Hematopoietic multipotent progenitor cell treated with erythropoietin and hydrocortisone succinate and interleukin-3 and kit ligand, for 8 days (in vitro differentiated cells): ENCODE data around the gene CALCB.
"Not testable (repeated sequence)": the region's sequence is repeated elsewhere in the genome, so short reads cannot be mapped to it uniquely, and the experiment has no call there.

ENCODE experiments used
- DNase-seq: peaks from one replicate; pipeline ENCODE4 v3.0.0-alpha.2; 2015

The CALCB gene

GRCh38 chr11:15073361-15074205 lies at the start of gene CALCB:
Gene CALCB (plus strand): TSS chr11:15073593. CDS start chr11:15074719, 1,126 bp downstream.
- DNase-seq = no peak

GRCh38 chr11:15027011-15027410 lies 46.4 kb upstream of the CALCB start:
- no peak for DNase-seq

DNA sequence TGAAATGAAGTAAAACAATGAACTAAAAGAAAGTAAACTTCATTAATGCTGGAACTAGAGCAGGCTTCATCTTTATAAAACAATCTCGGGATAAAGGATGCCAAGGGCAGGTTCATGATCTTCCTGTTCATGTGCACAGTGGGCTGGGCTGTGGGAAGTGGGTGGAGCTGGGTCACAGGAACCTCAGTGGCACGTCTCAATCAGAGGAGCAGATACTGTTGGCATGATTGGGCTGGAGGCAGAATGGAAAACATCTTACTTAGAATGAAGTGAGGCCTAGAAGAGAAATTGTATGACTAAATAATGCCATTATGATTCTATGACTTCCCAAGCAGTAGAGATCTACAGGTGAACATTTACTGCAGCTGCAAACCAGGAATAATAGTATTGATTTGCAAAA lies 45.4 kb upstream of the CALCB start:
- DNase-seq = no peak

GRCh38 chr11:15028379-15028778 lies 45.0 kb upstream of the CALCB start:
- DNase-seq = no peak

GRCh38 chr11:15031945-15032344 lies 41.4 kb upstream of the CALCB start:
- DNase-seq = not testable (repeated sequence)

GRCh38 chr11:15034687-15035267 lies 38.6 kb upstream of the CALCB start:
- DNase-seq = no peak

GRCh38 chr11:15035283-15035682 lies 38.1 kb upstream of the CALCB start:
- no peak for DNase-seq

DNA sequence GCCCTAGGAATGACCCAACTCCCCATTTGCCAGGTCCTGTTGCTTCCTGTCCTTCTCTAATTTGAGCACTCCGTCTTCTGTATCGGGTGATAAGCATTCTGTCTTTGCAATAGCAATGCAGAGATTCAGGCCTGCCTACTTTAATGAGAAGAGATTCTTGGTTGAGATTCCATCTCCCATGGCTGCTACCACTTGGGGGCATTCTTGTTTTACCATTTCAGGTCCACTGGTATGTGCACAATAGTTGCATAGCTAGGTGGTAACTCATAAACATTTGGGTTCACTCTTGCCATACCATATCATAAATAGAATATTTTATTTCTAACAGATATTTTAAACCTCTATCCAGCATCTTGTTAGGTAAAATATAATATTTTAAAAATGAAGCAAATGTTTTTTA lies 34.4 kb upstream of the CALCB start:
- DNase-seq = no peak

DNA sequence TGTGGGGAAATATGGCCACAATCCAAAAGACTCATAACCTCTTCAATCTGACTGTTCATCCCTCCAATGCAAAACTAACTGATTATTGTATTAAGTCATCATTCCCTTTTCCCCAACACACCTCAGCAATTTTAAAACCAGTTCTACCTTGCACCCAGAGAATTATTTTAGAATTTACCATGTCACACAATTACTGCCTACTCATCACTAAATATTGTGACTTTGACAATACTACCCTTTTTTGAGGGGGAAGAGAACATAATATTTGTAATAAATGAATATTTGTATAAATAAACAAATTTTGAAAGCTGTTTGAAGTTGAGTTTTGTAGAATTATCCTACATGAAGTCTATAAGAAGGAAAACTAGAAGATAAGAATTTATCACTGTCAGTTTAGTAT lies 28.2 kb upstream of the CALCB start:
- DNase-seq = no peak

GRCh38 chr11:15045891-15046290 lies 27.5 kb upstream of the CALCB start:
- DNase-seq = no peak

- not testable (repeated sequence) for DNase-seq
Observed at GRCh38 chr11:15046673-15047072, 26.7 kb upstream of the CALCB start.

DNA sequence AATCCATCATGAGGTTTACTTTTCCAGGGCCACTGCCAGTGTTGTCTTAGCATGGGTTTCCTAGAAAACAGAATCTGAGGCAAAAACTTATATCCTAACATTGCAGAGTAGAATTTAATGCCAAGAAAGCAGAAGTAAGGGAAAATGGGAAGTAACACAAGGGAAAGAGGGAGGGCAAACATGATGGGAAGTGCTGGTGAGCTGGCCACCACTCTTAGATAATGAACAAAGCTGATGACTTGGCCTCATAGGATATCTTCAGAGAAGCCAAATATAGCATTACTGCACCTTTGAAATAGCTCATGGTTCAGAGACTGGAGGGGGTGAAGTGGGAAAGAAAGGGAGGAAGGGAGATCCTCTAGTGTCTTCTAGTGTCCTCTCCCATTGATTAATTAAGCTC lies 24.8 kb upstream of the CALCB start:
- DNase-seq = no peak

DNA sequence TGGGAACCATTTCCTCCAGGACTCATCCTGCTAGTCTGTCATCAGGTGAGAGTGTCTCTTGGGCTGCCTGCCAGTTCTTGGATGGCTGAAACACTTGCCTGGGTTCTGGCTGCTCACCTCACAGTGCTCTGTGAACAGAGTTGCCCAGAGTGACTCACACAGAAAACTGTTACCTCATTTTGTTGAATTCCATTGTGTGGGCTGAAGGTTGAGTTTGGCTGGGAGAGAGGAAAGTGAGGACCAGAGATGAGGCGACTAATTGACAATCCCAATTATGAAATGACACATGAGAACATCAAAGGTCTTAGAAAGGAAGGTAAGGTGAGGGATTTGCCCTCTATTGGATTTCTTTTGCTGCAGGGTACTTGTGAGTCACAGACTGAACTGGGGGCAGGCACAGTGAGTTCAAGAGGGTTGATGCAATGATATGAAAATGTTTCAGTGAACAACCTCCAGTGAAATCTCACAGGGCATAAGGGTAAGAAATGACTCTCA lies 20.2 kb upstream of the CALCB start:
- no peak for DNase-seq

GRCh38 chr11:15055620-15056356 lies 17.6 kb upstream of the CALCB start:
- DNase-seq = no peak

DNA sequence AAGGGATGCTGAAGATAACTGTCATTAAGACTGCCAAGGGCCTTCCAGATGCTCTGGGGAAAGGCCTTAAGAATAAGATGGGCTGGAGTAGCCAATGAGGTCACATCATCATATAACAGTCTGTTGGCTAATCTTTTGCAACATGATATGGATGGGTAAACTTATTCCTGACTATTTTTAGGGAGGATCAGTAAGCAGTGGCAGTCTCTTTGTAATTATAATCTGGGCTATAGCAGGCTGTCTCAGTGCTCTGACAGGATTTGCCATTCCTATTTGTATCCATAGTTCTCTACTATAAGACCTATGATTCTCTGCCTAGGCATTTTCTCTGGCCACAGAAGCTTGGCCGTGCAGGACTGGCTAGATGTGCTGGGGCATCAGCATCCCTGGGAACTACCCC lies 16.1 kb upstream of the CALCB start:
- DNase-seq = no peak

DNA sequence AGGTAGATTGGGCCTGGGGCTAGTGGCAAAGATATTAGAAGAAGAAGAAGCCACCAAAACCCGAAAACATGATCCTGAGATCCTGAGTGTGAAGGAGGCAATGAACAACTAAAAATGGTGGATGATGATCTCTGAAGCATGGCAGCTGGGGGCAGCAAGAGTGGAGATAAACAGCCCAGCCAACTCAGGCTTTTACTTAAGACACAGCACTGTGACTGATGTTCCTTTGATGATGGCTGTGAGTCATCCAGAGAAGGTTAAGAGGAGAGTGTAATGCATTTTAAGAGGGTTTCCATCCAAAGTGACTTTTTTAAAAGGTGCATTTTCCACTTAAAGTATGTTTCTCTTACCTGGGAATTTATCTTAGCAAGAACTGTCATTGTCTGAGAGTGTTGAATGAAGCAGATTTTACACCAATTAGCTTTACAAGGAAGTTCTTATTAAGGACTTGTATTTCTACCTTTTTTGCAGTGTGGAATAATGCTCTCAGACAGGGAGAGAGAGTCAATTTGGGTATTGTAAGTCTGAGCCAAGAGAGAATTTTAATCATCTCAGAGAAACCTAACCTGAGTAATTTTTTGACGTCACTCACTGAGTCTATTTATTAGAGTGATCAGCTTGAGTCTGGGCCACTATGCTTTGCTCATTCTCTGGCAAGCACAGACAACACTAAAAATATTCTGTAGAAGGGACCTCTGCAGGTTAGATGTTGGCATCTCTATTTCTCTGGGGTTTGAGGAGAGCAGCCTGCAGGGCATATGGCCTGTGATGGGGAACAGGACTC lies 14.1 kb upstream of the CALCB start:
- DNase-seq = no peak

- no peak for DNase-seq
Observed at GRCh38 chr11:15062599-15062998, 10.8 kb upstream of the CALCB start.

GRCh38 chr11:15069751-15070150 lies 3.6 kb upstream of the CALCB start:
- not testable (repeated sequence) for DNase-seq

- no peak for DNase-seq
Observed at GRCh38 chr11:15071556-15072255, 1.7 kb upstream of the CALCB start.

- no peak for DNase-seq
Observed at GRCh38 chr11:15072551-15073143, 746 bp upstream of the CALCB start.
